Fibroblast of mammary gland (primary cell): Measurements from ENCODE around the gene PSG2.
"Not testable (repeated sequence)": the region's sequence is repeated elsewhere in the genome, so short reads cannot be mapped to it uniquely, and the experiment has no call there.

Experiments used
- DNase-seq: peaks from one replicate; pipeline ENCODE4 v3.0.0-alpha.2; 2010; ENCODE audit warnings: low read depth
- H3K4me3 ChIP-seq: 2 replicates; pipeline ENCODE4 v1.5.1; 2011; ENCODE audit warnings: low read depth, mild to moderate bottlenecking, low read length, moderate library complexity; ENCODE audit not compliant: control insufficient read depth
- CTCF ChIP-seq: conservative IDR thresholded peaks from 2 replicates; pipeline ENCODE4 v1.5.1; 2011; ENCODE audit warnings: low read depth, low read length, inconsistent platforms; ENCODE audit not compliant: control insufficient read depth, insufficient read depth

Gene PSG2

GRCh38 chr19:43082601-43083000 lies at the start of gene PSG2:
TSS of gene PSG2 (minus strand) at chr19:43082701. CDS start at chr19:43082569, 132 bp downstream.
- H3K4me3 ChIP-seq, DNase-seq: not testable (repeated sequence)

GRCh38 chr19:43131281-43131842 lies 48.9 kb upstream of the PSG2 start:
- not testable (repeated sequence) for DNase-seq, H3K4me3 ChIP-seq

- H3K4me3 ChIP-seq, DNase-seq: not testable (repeated sequence)
Observed at GRCh38 chr19:43129197-43129596, 46.7 kb upstream of the PSG2 start.

- not testable (repeated sequence) for H3K4me3 ChIP-seq
- peak; percentile 83 for DNase-seq
Observed at GRCh38 chr19:43127336-43127735, 44.8 kb upstream of the PSG2 start.

- no peak for DNase-seq
- H3K4me3 ChIP-seq = no peak overlapping the region
- TF ChIP-seq CTCF = no peak
Observed at GRCh38 chr19:43126720-43127119, 44.2 kb upstream of the PSG2 start.

GRCh38 chr19:43124360-43124759 lies 41.9 kb upstream of the PSG2 start:
- peak; percentile 4 for TF ChIP-seq CTCF
- no peak overlapping the region for H3K4me3 ChIP-seq
- no peak for DNase-seq

- not testable (repeated sequence) for H3K4me3 ChIP-seq
- peak; percentile 63 for DNase-seq
Observed at GRCh38 chr19:43120433-43121026, 38.0 kb upstream of the PSG2 start.

GRCh38 chr19:43119526-43119925 lies 37.0 kb upstream of the PSG2 start:
- not testable (repeated sequence) for DNase-seq, H3K4me3 ChIP-seq

GRCh38 chr19:43116421-43116820 lies 33.9 kb upstream of the PSG2 start:
- H3K4me3 ChIP-seq, DNase-seq: not testable (repeated sequence)

GRCh38 chr19:43115548-43115947 lies 33.0 kb upstream of the PSG2 start:
- not testable (repeated sequence) for DNase-seq, H3K4me3 ChIP-seq

- not testable (repeated sequence) for DNase-seq, H3K4me3 ChIP-seq
Observed at GRCh38 chr19:43115064-43115463, 32.6 kb upstream of the PSG2 start.

- not testable (repeated sequence) for H3K4me3 ChIP-seq, DNase-seq
Observed at GRCh38 chr19:43114626-43115025, 32.1 kb upstream of the PSG2 start.

- not testable (repeated sequence) for DNase-seq, H3K4me3 ChIP-seq
Observed at GRCh38 chr19:43107401-43107800, 24.9 kb upstream of the PSG2 start.
